RPMI8226 (cell line): ENCODE measurements around the gene BRSK2.
"Not testable (repeated sequence)": the region's sequence is repeated elsewhere in the genome, so short reads cannot be mapped to it uniquely, and the experiment has no call there.

ENCODE experiments used
- DNase-seq: peaks from one replicate; pipeline ENCODE4 v3.0.0-alpha.2; 2015

Gene BRSK2

GRCh38 chr11:1410366-1411291 lies 20.9 kb downstream of the BRSK2 start:
- DNase-seq: no peak

- no peak for DNase-seq
Observed at GRCh38 chr11:1411301-1411700, 21.6 kb downstream of the BRSK2 start.

- not testable (repeated sequence) for DNase-seq
Observed at GRCh38 chr11:1411739-1412138, 22.0 kb downstream of the BRSK2 start.

- DNase-seq: no peak
Observed at GRCh38 chr11:1412377-1413095, 22.8 kb downstream of the BRSK2 start.

GRCh38 chr11:1414650-1415049 lies 24.9 kb downstream of the BRSK2 start:
- DNase-seq: no peak

- no peak for DNase-seq
Observed at GRCh38 chr11:1415631-1416030, 25.9 kb downstream of the BRSK2 start.

- not testable (repeated sequence) for DNase-seq
Observed at GRCh38 chr11:1418192-1418795, 28.6 kb downstream of the BRSK2 start.

GRCh38 chr11:1419811-1420210 lies 30.1 kb downstream of the BRSK2 start:
- DNase-seq: no peak

- no peak for DNase-seq
Observed at GRCh38 chr11:1421291-1421690, 31.6 kb downstream of the BRSK2 start.

- DNase-seq: no peak
Observed at GRCh38 chr11:1422481-1422880, 32.7 kb downstream of the BRSK2 start.

- DNase-seq: no peak
Observed at GRCh38 chr11:1422981-1423380, 33.2 kb downstream of the BRSK2 start.

- DNase-seq: not testable (repeated sequence)
Observed at GRCh38 chr11:1423406-1423805, 33.7 kb downstream of the BRSK2 start.

GRCh38 chr11:1425006-1425405 lies 35.3 kb downstream of the BRSK2 start:
- no peak for DNase-seq

GRCh38 chr11:1425439-1425838 lies 35.7 kb downstream of the BRSK2 start:
- DNase-seq: no peak

GRCh38 chr11:1428762-1429316 lies 39.1 kb downstream of the BRSK2 start:
- no peak for DNase-seq

- no peak for DNase-seq
Observed at GRCh38 chr11:1433568-1433967, 43.8 kb downstream of the BRSK2 start.

- DNase-seq: no peak
Observed at GRCh38 chr11:1433977-1434640, 44.4 kb downstream of the BRSK2 start.

- not testable (repeated sequence) for DNase-seq
Observed at GRCh38 chr11:1435479-1435819, 45.7 kb downstream of the BRSK2 start.

GRCh38 chr11:1435820-1436467 lies 46.2 kb downstream of the BRSK2 start:
- DNase-seq: no peak

- DNase-seq: no peak
Observed at GRCh38 chr11:1436468-1437039, 46.8 kb downstream of the BRSK2 start.

GRCh38 chr11:1437500-1437899 lies 47.8 kb downstream of the BRSK2 start:
- no peak for DNase-seq
